ENCODE results near the gene FAM177A1. TPM values are rescaled to one million over a fixed set of nuclear protein-coding genes. Genes with fewer than 3 reads are reported as not detected.
A peak's percentile ranks its signal among the peaks of the same experiment; 100 is the strongest.

Gene FAM177A1
- total and polyA plus RNA-seq, 2 of the 13 experiments (the other 11 are each of a cell fraction or from before 2014, with no cell fraction given): 72.9 to 119 TPM

GRCh38 chr14:35046048-35046750, at the start of gene FAM177A1 (continued):
- peak; percentile 90 for TF ChIP-seq NR0B2 (CRISPR knock-in tag; IDR thresholded peaks at IDR 0.05)
- TF ChIP-seq ZBTB10 (CRISPR knock-in tag; IDR thresholded peaks at IDR 0.05; ENCODE audit: borderline replicate concordance): peak; percentile 93; the same call in 1 of the 2 replicates
- TF ChIP-seq GFI1 (CRISPR knock-in tag; IDR thresholded peaks at IDR 0.05; ENCODE audit: borderline replicate concordance): peak; percentile 91
- TF ChIP-seq PHF5A (CRISPR knock-in tag; IDR thresholded peaks at IDR 0.05; ENCODE audit: low read depth, unreplicated experiment): peak; percentile 38
- no peak for TF ChIP-seq FOXK2 (IDR thresholded peaks at IDR 0.05)
- TF ChIP-seq SMAD3 (CRISPR knock-in tag; IDR thresholded peaks at IDR 0.05): peak; percentile 67
- peak; percentile 73 for TF ChIP-seq RELA (CRISPR knock-in tag; IDR thresholded peaks at IDR 0.05)
- TF ChIP-seq ZNF570 (CRISPR knock-in tag; IDR thresholded peaks at IDR 0.05; ENCODE audit: borderline replicate concordance): no peak
- TF ChIP-seq KDM5A (IDR thresholded peaks at IDR 0.05; ENCODE audit: borderline replicate concordance, low read length): peak; percentile 83; the same call in 1 of the 2 replicates
- peak; percentile 96 to 98 for TF ChIP-seq HMGXB4 (CRISPR knock-in tag; IDR thresholded peaks at IDR 0.05; ENCODE audit: borderline replicate concordance in 1 of 2, low read depth in 1 of 2)
- peak; percentile 100 for TF ChIP-seq ZNF709 (CRISPR knock-in tag; IDR thresholded peaks at IDR 0.05)
- peak; percentile 95 for TF ChIP-seq MIER3 (CRISPR knock-in tag; IDR thresholded peaks at IDR 0.05; ENCODE audit: borderline replicate concordance)
- peak; percentile 41; the same call in 1 of the 2 replicates for TF ChIP-seq LRRFIP1 (CRISPR knock-in tag; conservative IDR thresholded peaks at IDR 0.05)
- no peak for TF ChIP-seq SMARCE1 (IDR thresholded peaks at IDR 0.05; ENCODE audit: borderline replicate concordance)
- no peak for TF ChIP-seq SOX6 (IDR thresholded peaks at IDR 0.05)
- TF ChIP-seq SOX6 (CRISPR knock-in tag; IDR thresholded peaks at IDR 0.05): peak; percentile 80
- TF ChIP-seq FOXA1 (IDR thresholded peaks at IDR 0.05): no peak
- no peak for TF ChIP-seq FOXA1 (CRISPR knock-in tag; IDR thresholded peaks at IDR 0.05)
- TF ChIP-seq ZNF567 (CRISPR knock-in tag; IDR thresholded peaks at IDR 0.05; ENCODE audit: borderline replicate concordance): peak; percentile 86; the same call in 1 of the 2 replicates
- peak; percentile 97 for TF ChIP-seq ZNF468 (CRISPR knock-in tag; IDR thresholded peaks at IDR 0.05)
- TF ChIP-seq ZSCAN22 (CRISPR knock-in tag; IDR thresholded peaks at IDR 0.05): peak; percentile 71; the same call in 1 of the 2 replicates
- no peak for TF ChIP-seq ZNF24 (IDR thresholded peaks at IDR 0.05)
- TF ChIP-seq TCF12 (IDR thresholded peaks at IDR 0.05): no peak
- TF ChIP-seq TCF12 (CRISPR knock-in tag; IDR thresholded peaks at IDR 0.05): peak; percentile 95
